ENCODE results near the gene PDE7B. TPM values are rescaled to one million over a fixed set of nuclear protein-coding genes. Genes with fewer than 3 reads are reported as not detected.

PDE7B gene
- total and polyA plus RNA-seq, 2 of the 13 experiments (the other 11 are each of a cell fraction or from before 2014, with no cell fraction given), result not detected

DNA sequence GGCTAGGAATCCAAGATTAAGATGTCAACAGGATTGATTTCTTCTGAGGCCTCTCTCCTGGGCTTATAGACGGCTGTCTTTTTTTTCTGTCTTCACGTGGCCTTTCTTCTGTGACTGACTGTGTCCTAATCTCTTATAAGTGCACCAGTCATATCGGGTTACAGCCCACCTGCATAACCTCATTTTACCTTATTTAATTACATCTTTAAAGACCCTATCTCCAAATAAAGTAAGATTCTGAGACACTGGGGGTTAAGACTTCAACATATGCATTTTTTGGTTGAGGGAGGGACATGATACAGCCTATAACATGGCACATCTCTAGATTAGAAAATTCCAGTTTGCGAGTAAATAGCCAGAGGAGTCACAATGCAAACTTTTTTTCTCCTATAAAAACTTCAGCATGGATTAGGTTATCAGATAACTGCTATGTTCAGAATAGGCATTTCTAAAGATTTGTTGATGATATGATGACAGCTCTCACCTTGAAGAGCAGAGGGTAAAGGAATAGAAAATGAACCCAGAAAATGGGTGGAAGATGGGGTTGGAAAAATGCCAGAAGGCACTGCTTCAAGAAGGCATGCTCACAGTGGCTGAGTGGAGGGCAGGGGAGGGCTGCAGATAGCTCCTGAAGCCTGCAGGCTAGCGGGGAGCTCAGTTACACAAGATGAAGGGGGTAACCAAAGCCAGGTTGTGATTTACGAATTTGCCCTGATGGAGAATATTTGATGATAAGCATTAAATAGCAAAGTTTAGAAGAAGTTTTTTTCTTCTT, 8.7 kb upstream of the PDE7B start:
- H3K27ac ChIP-seq (ENCODE audit: extremely low read length, insufficient read depth, low read length), result no peak overlapping the region
- 6% methylated on average over 6 of the region's 6 CpGs for WGBS (ENCODE audit: low lambda C conversion rate)
- CTCF ChIA-PET (ENCODE audit: low intra/inter-chr PET ratio, low total read pairs), result no interaction called here
- ATAC-seq (no peak), DNase-seq (ENCODE audit: low spot score) (no peak), FAIRE-seq (no peak)
- H4K20me1 ChIP-seq (ENCODE audit: insufficient read depth, low read length), result no peaks in the 10 kb centered on the region
- POLR2A ChIA-PET, result no interaction called here
- BruUV-seq (replicated peaks), result no TSS peak
- H3K27me3 ChIP-seq (ENCODE audit: control insufficient read depth in 1 of 2, insufficient read depth in 2 of 2, low read length in 2 of 2), result no peaks in the 10 kb centered on the region
- no peak overlapping the region for H3K9ac ChIP-seq (ENCODE audit: insufficient read depth, low read depth, low read length)
- intact Hi-C loops (cut with micrococcal nuclease; ENCODE audit: unreplicated experiment), result loop anchor here (5.0 kb wide), 1 partner anchor 1029 kb away; no protein-coding TSS in a partner anchor
- H3K79me2 ChIP-seq (ENCODE audit: insufficient read depth, low read length), result no peaks in the 10 kb centered on the region
- H3K4me2 ChIP-seq (ENCODE audit: low read depth, low read length), result no peak overlapping the region
- no peaks in the 10 kb centered on the region for H3K36me3 ChIP-seq (replicated peaks in 1 of 2; ENCODE audit: control insufficient read depth in 1 of 2, insufficient read depth in 2 of 2, low read length in 2 of 2)
- TF ChIP-seq ARNT (IDR thresholded peaks at IDR 0.05) (no peak), ZBTB42 (CRISPR knock-in tag; IDR thresholded peaks at IDR 0.05) (no peak), ZNF232 (CRISPR knock-in tag; IDR thresholded peaks at IDR 0.05; ENCODE audit: borderline replicate concordance) (no peak), PHF8 (CRISPR knock-in tag; IDR thresholded peaks at IDR 0.05) (no peak), ZFAT (CRISPR knock-in tag; conservative IDR thresholded peaks at IDR 0.05) (no peak), ELF3 (CRISPR knock-in tag; IDR thresholded peaks at IDR 0.05) (no peak)
- TF ChIP-seq, protein P1, sequence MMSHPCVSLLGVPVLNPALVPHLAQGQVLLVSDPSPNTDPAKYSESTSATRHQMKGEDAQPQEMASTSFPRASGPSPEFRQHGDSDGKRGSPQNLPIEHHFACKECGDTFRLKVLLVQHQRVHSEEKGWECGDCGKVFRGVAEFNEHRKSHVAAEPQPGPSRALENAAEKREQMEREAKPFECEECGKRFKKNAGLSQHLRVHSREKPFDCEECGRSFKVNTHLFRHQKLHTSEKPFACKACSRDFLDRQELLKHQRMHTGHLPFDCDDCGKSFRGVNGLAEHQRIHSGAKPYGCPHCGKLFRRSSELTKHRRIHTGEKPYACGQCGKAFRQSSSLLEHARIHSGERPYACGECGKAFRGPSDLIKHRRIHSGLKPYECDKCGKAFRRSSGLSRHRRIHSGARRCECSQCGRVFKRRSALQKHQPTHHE (CRISPR knock-in tag; IDR thresholded peaks at IDR 0.05; ENCODE audit: borderline replicate concordance), result no peak
- TF ChIP-seq, protein P2, sequence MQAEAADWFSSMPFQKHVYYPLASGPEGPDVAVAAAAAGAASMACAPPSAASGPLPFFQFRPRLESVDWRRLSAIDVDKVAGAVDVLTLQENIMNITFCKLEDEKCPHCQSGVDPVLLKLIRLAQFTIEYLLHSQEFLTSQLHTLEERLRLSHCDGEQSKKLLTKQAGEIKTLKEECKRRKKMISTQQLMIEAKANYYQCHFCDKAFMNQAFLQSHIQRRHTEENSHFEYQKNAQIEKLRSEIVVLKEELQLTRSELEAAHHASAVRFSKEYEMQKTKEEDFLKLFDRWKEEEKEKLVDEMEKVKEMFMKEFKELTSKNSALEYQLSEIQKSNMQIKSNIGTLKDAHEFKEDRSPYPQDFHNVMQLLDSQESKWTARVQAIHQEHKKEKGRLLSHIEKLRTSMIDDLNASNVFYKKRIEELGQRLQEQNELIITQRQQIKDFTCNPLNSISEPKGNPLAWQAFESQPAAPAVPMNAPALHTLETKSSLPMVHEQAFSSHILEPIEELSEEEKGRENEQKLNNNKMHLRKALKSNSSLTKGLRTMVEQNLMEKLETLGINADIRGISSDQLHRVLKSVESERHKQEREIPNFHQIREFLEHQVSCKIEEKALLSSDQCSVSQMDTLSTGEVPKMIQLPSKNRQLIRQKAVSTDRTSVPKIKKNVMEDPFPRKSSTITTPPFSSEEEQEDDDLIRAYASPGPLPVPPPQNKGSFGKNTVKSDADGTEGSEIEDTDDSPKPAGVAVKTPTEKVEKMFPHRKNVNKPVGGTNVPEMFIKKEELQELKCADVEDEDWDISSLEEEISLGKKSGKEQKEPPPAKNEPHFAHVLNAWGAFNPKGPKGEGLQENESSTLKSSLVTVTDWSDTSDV (CRISPR knock-in tag; IDR thresholded peaks at IDR 0.05), result no peak
- TF ChIP-seq, protein P3, sequence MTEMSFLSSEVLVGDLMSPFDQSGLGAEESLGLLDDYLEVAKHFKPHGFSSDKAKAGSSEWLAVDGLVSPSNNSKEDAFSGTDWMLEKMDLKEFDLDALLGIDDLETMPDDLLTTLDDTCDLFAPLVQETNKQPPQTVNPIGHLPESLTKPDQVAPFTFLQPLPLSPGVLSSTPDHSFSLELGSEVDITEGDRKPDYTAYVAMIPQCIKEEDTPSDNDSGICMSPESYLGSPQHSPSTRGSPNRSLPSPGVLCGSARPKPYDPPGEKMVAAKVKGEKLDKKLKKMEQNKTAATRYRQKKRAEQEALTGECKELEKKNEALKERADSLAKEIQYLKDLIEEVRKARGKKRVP (CRISPR knock-in tag; IDR thresholded peaks at IDR 0.05), result no peak
- H3K4me1 ChIP-seq (ENCODE audit: insufficient read depth, low read length), result no peaks in the 10 kb centered on the region
- H3K9me3 ChIP-seq (ENCODE audit: low read length), result no peaks in the 10 kb centered on the region
- in situ Hi-C loops (cut with HindIII; ENCODE audit: extremely low pct_ligation_motif_present, low pct_unique_long_range_greater_than_20kb), result no loop called here
- no peak overlapping the region for H2AFZ ChIP-seq (ENCODE audit: low read length)
- no peak overlapping the region for H3K4me3 ChIP-seq (replicated peaks in 1 of 3; ENCODE audit: insufficient read depth in 1 of 3, low read depth in 2 of 3, low read length in 3 of 3)
